ENCODE results near the gene RAP1GAP.

RAP1GAP gene

GRCh38 chr1:21573971-21574465 lies 95.1 kb downstream of the RAP1GAP start:
- TF ChIP-seq CTCF (IDR thresholded peaks at IDR 0.05; ENCODE audit: low read depth, low read length): peak; percentile 67
- peak; percentile 42 for DNase-seq (ENCODE audit: extremely low read depth, low read depth)

- no peak for DNase-seq (ENCODE audit: extremely low read depth, low read depth)
- TF ChIP-seq CTCF (IDR thresholded peaks at IDR 0.05; ENCODE audit: low read depth, low read length): no peak
Measured at GRCh38 chr1:21573475-21573874, 95.7 kb downstream of the RAP1GAP start.

- DNase-seq (ENCODE audit: extremely low read depth, low read depth): no peak
- no peak for TF ChIP-seq CTCF (IDR thresholded peaks at IDR 0.05; ENCODE audit: low read depth, low read length)
Measured at GRCh38 chr1:21572735-21573277, 96.4 kb downstream of the RAP1GAP start.

GRCh38 chr1:21572221-21572620 lies 96.9 kb downstream of the RAP1GAP start:
- DNase-seq (ENCODE audit: extremely low read depth, low read depth): no peak
- no peak for TF ChIP-seq CTCF (IDR thresholded peaks at IDR 0.05; ENCODE audit: low read depth, low read length)

GRCh38 chr1:21570885-21571284 lies 98.3 kb downstream of the RAP1GAP start:
- TF ChIP-seq CTCF (IDR thresholded peaks at IDR 0.05; ENCODE audit: low read depth, low read length): no peak
- DNase-seq (ENCODE audit: extremely low read depth, low read depth): no peak

- no peak for DNase-seq (ENCODE audit: extremely low read depth, low read depth)
- TF ChIP-seq CTCF (IDR thresholded peaks at IDR 0.05; ENCODE audit: low read depth, low read length): no peak
Measured at GRCh38 chr1:21570528-21570875, 98.7 kb downstream of the RAP1GAP start.

- no peak for TF ChIP-seq CTCF (IDR thresholded peaks at IDR 0.05; ENCODE audit: low read depth, low read length)
- no peak for DNase-seq (ENCODE audit: extremely low read depth, low read depth)
Measured at GRCh38 chr1:21569820-21570527, 99.2 kb downstream of the RAP1GAP start.

All from AG09319 (cell line).